GM23248 (cell line): ENCODE results near the gene HEATR5A. TPM values are rescaled to one million over a fixed set of nuclear protein-coding genes. Genes with fewer than 3 reads are reported as not detected.

Experiments used
- DNase-seq: peaks from one replicate; pipeline ENCODE4 v3.0.0-alpha.2; 2015
- H2AFZ ChIP-seq: fragments of 200-600 bp; sonication (generic); 2 replicates; pipeline ENCODE4 v1.6.1; 2016; ENCODE audit warnings: antibody characterized with exemption
- H3F3A ChIP-seq: fragments of 200-600 bp; sonication (generic); 2 replicates; pipeline ENCODE4 v1.6.1; 2016; ENCODE audit warnings: mild to moderate bottlenecking, antibody characterized with exemption, mixed run types; ENCODE audit not compliant: insufficient read depth
- H3K27ac ChIP-seq: fragments of 200-600 bp; sonication (generic); 2 replicates; pipeline ENCODE4 v1.5.1; 2016; ENCODE audit warnings: mild to moderate bottlenecking
- H3K27me3 ChIP-seq: fragments of 200-600 bp; sonication (generic); replicated peaks from 2 replicates; pipeline ENCODE4 v1.6.1; 2016; ENCODE audit warnings: mild to moderate bottlenecking; ENCODE audit not compliant: insufficient read depth
- H3K36me3 ChIP-seq: fragments of 200-600 bp; sonication (generic); 2 replicates; pipeline ENCODE4 v1.6.1; 2016; ENCODE audit warnings: low read depth, mild to moderate bottlenecking
- H3K4me1 ChIP-seq: fragments of 200-600 bp; sonication (generic); 2 replicates; pipeline ENCODE4 v1.6.1; 2016; ENCODE audit warnings: mild to moderate bottlenecking; ENCODE audit not compliant: insufficient read depth
- H3K4me2 ChIP-seq: fragments of 200-600 bp; sonication (generic); one replicate; pipeline ENCODE4 v1.6.1; 2016; ENCODE audit warnings: mild to moderate bottlenecking; ENCODE audit not compliant: unreplicated experiment
- H3K4me3 ChIP-seq: fragments of 200-600 bp; sonication (generic); 2 replicates; pipeline ENCODE4 v1.5.1; 2016; ENCODE audit warnings: mild to moderate bottlenecking
- H3K79me2 ChIP-seq: fragments of 200-600 bp; sonication (generic); 2 replicates; pipeline ENCODE4 v1.6.1; 2016; ENCODE audit warnings: mild to moderate bottlenecking; ENCODE audit not compliant: insufficient read depth
- H3K9ac ChIP-seq: fragments of 200-600 bp; sonication (generic); 2 replicates; pipeline ENCODE4 v1.6.1; 2016; ENCODE audit warnings: mild to moderate bottlenecking
- H3K9me2 ChIP-seq: fragments of 200-600 bp; sonication (generic); 2 replicates; pipeline ENCODE4 v1.6.1; 2016; ENCODE audit warnings: mixed run types, mild to moderate bottlenecking, moderate library complexity; ENCODE audit not compliant: insufficient read depth
- H3K9me3 ChIP-seq: fragments of 200-600 bp; sonication (generic); one replicate; pipeline ENCODE4 v1.6.1; 2017; ENCODE audit warnings: low read depth
- H4K20me1 ChIP-seq: fragments of 200-600 bp; sonication (generic); 2 replicates; pipeline ENCODE4 v1.6.0; 2016; ENCODE audit not compliant: insufficient read depth
- EZH2 ChIP-seq: fragments of 200-600 bp; sonication (generic); IDR thresholded peaks from 2 replicates; pipeline ENCODE4 v1.6.1; 2018; ENCODE audit warnings: antibody characterized with exemption, mild to moderate bottlenecking; ENCODE audit not compliant: insufficient read depth, poor library complexity, severe bottlenecking
- EZH2phosphoT487 ChIP-seq: fragments of 200-600 bp; sonication (generic); IDR thresholded peaks from 2 replicates; pipeline ENCODE4 v1.6.1; 2018; ENCODE audit warnings: antibody characterized with exemption, moderate library complexity, mild to moderate bottlenecking, low read depth; ENCODE audit not compliant: insufficient read depth
- WGBS, 2 experiments: methylation state at CpG; one replicate each; pipeline ENCODE4 v1.1.6; 2015 to 2017; ENCODE audit warnings: low lambda C conversion rate in 2 of 2, low coverage in 1 of 2; ENCODE audit errors: missing lambda C conversion rate in 2 of 2; 5-methylcytosine and 5-hydroxymethylcytosine counted together
- in situ Hi-C: fragments of 300-500 bp; cut with MboI; formaldehyde crosslinking; loops from 2 replicates; pipeline ENCODE4 v1.15.0; 2020
- polyA plus RNA-seq: library from polyadenylated mRNA; unstranded; fragments of >200 nt; fragmentation: Nextera tagmentation; extraction: Ambion mirVana; gene quantifications from 2 replicates; pipeline ENCODE4 v1.2.1, GENCODE V29; 2016
- total RNA-seq: library from RNA; depleted of rRNA; stranded (reverse); fragments of >200 nt; shearing (Covaris generic); gene quantifications from 2 replicates; pipeline ENCODE4 v1.2.3, GENCODE V29; 2014

The HEATR5A gene
- total and polyA plus RNA-seq, 2 experiments from 2014 or later: 49.1 to 70.3 TPM

- H3K4me3 ChIP-seq: no peak overlapping the region
- peaks cover 99% of the 10 kb centered on the region for H3K79me2 ChIP-seq
- H3K9ac ChIP-seq: no peak overlapping the region
Measured at GRCh38 chr14:31410048-31410650, 10.2 kb downstream of the HEATR5A start.

GRCh38 chr14:31408421-31408820 is 11.9 kb downstream of the HEATR5A start:
- H3K9ac ChIP-seq: no peak overlapping the region
- no peaks in the 10 kb centered on the region for H3K4me1 ChIP-seq
- peaks cover 99% of the 10 kb centered on the region for H3K79me2 ChIP-seq
- no peaks in the 10 kb centered on the region for H3K27me3 ChIP-seq
- H3K9me2 ChIP-seq: no peaks in the 10 kb centered on the region
- DNase-seq: no peak
- WGBS, 2 experiments: 75 to 79% methylated on average over 1 of the region's 1 CpG
- no peak overlapping the region for H3K4me3 ChIP-seq
- no peaks in the 10 kb centered on the region for H3K36me3 ChIP-seq
- in situ Hi-C loops: no loop called here
- H3K4me2 ChIP-seq: no peak overlapping the region
- H3F3A ChIP-seq: no peaks in the 10 kb centered on the region
- no peak overlapping the region for H3K27ac ChIP-seq
- H2AFZ ChIP-seq: no peak overlapping the region
- no peaks in the 10 kb centered on the region for H3K9me3 ChIP-seq
- TF ChIP-seq EZH2 (no peak), EZH2phosphoT487 (no peak)
- peaks cover 3% of the 10 kb centered on the region; the same call in 1 of the 2 replicates for H4K20me1 ChIP-seq

More at GRCh38 chr14:31410048-31410650, 10.2 kb downstream of the HEATR5A start:
- Histone ChIP-seq H3K4me1 (peaks cover 11% of the 10 kb centered on the region), H3F3A (peaks cover 7% of the 10 kb centered on the region), H2AFZ (no peak overlapping the region), H3K27me3 (no peaks in the 10 kb centered on the region), H3K27ac (no peak overlapping the region), H3K9me2 (no peaks in the 10 kb centered on the region), H3K36me3 (no peaks in the 10 kb centered on the region), H3K9me3 (no peaks in the 10 kb centered on the region), H3K4me2 (no peak overlapping the region), H4K20me1 (no peaks in the 10 kb centered on the region; the same call in 1 of the 2 replicates)
- in situ Hi-C loops: no loop called here
- WGBS, 2 experiments: 91 to 97% methylated on average over 3 of the region's 3 CpGs
- no peak for DNase-seq
- TF ChIP-seq EZH2: no peak
- TF ChIP-seq EZH2phosphoT487: no peak

DNA sequence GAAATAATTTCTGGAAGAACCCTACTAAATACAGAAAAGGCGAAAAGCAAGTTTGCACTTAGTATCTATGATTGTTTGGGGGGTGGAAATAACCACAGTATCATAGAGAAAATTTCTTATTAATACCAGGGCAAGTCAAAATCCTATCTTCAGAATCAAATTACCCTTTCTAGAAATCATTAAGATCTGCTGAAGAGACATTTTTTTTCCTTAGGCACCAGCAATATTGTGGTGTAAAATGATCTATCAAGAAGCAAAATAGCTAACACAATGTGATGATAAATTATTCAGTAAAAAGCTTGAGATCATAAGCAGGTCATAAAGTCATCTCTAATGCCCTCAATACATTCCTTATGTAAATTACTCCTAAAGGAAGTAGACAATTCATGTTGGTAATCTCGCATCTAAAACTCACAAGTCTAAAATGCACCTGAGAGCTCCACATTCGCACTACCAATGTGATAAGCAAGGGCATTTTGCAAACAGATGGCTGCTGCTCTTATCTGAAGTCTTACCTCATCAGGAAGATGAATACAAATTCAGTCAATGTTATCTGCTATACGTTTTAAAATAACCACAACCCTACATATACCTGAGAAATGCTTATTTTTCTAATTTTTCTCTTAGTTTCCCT is 14.6 kb downstream of the HEATR5A start:
- no peak overlapping the region for H3K27ac ChIP-seq
- H3K4me1 ChIP-seq: 0 out of 2 replicates have a peak, but pooled peaks cover 6% of the 10 kb centered on the region
- in situ Hi-C loops: no loop called here
- peaks cover 97% of the 10 kb centered on the region for H3K79me2 ChIP-seq
- no peaks in the 10 kb centered on the region for H3K9me2 ChIP-seq
- H3K4me2 ChIP-seq: no peak overlapping the region
- no peak for DNase-seq
- no peaks in the 10 kb centered on the region for H3K9me3 ChIP-seq
- no peak overlapping the region for H3K4me3 ChIP-seq
- peaks cover 6% of the 10 kb centered on the region; the same call in 1 of the 2 replicates for H4K20me1 ChIP-seq
- H3K27me3 ChIP-seq: no peaks in the 10 kb centered on the region
- H3K9ac ChIP-seq: no peak overlapping the region
- WGBS, 2 experiments: 98 to 99% methylated on average over 4 of the region's 4 CpGs
- H2AFZ ChIP-seq: no peak overlapping the region
- H3K36me3 ChIP-seq: peaks cover 15% of the 10 kb centered on the region
- no peaks in the 10 kb centered on the region for H3F3A ChIP-seq
- no peak for TF ChIP-seq EZH2
- no peak for TF ChIP-seq EZH2phosphoT487

- 97 to 98% methylated on average over 8 of the region's 8 CpGs for WGBS, 2 experiments
- Histone ChIP-seq H2AFZ (no peak overlapping the region), H3F3A (no peaks in the 10 kb centered on the region), H3K79me2 (peaks cover 91% of the 10 kb centered on the region), H3K4me3 (no peak overlapping the region), H3K36me3 (peaks cover 20% of the 10 kb centered on the region), H3K27me3 (no peaks in the 10 kb centered on the region), H3K27ac (no peak overlapping the region), H3K4me2 (no peak overlapping the region), H3K9me3 (no peaks in the 10 kb centered on the region), H3K4me1 (0 out of 2 replicates have a peak, but pooled peaks cover 6% of the 10 kb centered on the region), H3K9ac (no peak overlapping the region), H3K9me2 (no peaks in the 10 kb centered on the region), H4K20me1 (peaks cover 6% of the 10 kb centered on the region; the same call in 1 of the 2 replicates)
- in situ Hi-C loops: no loop called here
- TF ChIP-seq EZH2phosphoT487 (no peak), EZH2 (no peak)
- no peak for DNase-seq
Measured at GRCh38 chr14:31405106-31405505, 15.2 kb downstream of the HEATR5A start.
